Measurements from ENCODE around the gene DUS4L. TPM values are rescaled to one million over a fixed set of nuclear protein-coding genes. Genes with fewer than 3 reads are reported as not detected.

DUS4L gene
- total RNA-seq, 2 donors from 2014 or later: 5.4 to 6.6 TPM

- intact Hi-C loops (cut with DNase I): no loop called here
Measured at GRCh38 chr7:107606303-107606702, 42.5 kb downstream of the DUS4L start.

DNA sequence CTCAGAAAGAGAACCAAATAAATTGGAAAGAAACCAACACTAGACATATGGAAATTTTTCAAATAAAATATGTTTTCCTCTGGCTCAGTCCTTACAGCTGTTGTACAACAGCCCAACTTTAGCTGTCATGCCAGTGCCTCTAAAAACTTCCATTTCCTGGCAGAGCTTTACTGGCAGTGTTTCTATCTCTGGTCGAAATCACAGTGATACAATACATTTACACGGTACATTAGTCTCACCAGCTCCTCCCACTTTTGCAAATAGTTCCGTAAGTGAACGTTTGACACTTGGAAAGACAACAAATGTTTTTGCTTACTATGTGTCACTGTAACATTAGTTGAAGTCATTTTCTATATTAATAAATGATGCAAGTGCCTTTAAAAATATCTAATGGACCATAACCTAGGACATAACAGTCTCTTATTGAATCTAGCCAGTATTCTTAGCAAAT lies 46.1 kb downstream of the DUS4L start:
- no peak for DNase-seq (ENCODE audit: low spot score)
- intact Hi-C loops (cut with DNase I): loop anchor here in 1 of 2 donors (10.0 kb wide), 1 partner anchor 275 kb away; no protein-coding TSS in a partner anchor

More at GRCh38 chr7:107606303-107606702, 42.5 kb downstream of the DUS4L start:
- DNase-seq (ENCODE audit: low spot score): no peak

GRCh38 chr7:107610323-107610722 lies 46.6 kb downstream of the DUS4L start:
- no peak for DNase-seq (ENCODE audit: low spot score)
- intact Hi-C loops (cut with DNase I): loop anchor here in 1 of 2 donors (10.0 kb wide), 1 partner anchor 274 kb away; no protein-coding TSS in a partner anchor

- intact Hi-C loops (cut with DNase I): loop anchor here in 1 of 2 donors (10.0 kb wide), 1 partner anchor 271 kb away; no protein-coding TSS in a partner anchor
- DNase-seq (ENCODE audit: low spot score): no peak
Measured at GRCh38 chr7:107613439-107613838, 49.7 kb downstream of the DUS4L start.

DNA sequence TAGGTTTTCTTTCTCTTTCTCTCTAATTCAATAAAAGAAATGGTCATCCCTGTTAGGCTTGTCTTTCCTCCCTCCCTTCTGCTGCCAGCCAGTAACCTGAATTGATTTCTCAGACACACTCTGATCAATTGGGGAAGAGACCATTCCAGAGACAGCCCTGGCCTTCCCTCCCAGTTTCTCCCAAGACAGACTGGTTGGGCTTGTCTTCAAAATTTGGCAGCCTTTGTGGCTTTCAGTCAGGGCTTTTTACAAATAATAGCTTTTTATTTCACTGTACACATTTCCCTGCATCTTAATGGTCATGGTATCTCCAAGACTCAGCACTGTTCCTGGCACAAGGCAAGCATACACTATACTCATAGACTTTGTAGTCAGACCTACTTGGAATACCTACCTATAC lies 50.2 kb downstream of the DUS4L start:
- intact Hi-C loops (cut with DNase I): loop anchor here in 1 of 2 donors (10.0 kb wide), 1 partner anchor 271 kb away; no protein-coding TSS in a partner anchor
- DNase-seq (ENCODE audit: low spot score): no peak

- no peak for DNase-seq (ENCODE audit: low spot score)
- intact Hi-C loops (cut with DNase I): loop anchor here in 1 of 2 donors (10.0 kb wide), 1 partner anchor 270 kb away; no protein-coding TSS in a partner anchor
Measured at GRCh38 chr7:107614425-107614824, 50.7 kb downstream of the DUS4L start.

GRCh38 chr7:107615910-107616680 lies 52.3 kb downstream of the DUS4L start:
- intact Hi-C loops (cut with DNase I): loop anchor here in 1 of 2 donors (10.0 kb wide), 1 partner anchor 269 kb away; no protein-coding TSS in a partner anchor

DNA sequence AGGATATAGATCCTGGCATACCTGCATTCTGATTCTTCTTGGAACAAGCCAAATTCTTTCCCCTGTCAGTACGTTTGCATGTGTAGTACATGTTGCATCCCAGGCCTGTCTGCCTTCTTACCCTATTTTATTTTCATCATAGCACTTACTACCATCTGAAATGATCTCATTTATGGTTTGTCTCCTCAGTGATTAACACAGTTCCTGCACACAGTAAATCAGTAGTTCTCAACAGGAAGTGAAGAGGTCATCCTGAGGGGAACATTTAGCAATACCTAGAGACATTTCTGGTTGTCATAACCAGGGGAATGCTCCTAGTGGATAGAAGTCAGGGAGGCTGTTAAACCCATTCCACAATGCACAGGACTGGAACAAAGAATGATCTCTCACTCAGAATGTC lies 58.7 kb downstream of the DUS4L start:
- no peak for DNase-seq (ENCODE audit: low spot score)
- intact Hi-C loops (cut with DNase I): no loop called here

More at GRCh38 chr7:107615910-107616680, 52.3 kb downstream of the DUS4L start:
- no peak for DNase-seq (ENCODE audit: low spot score)

DNA sequence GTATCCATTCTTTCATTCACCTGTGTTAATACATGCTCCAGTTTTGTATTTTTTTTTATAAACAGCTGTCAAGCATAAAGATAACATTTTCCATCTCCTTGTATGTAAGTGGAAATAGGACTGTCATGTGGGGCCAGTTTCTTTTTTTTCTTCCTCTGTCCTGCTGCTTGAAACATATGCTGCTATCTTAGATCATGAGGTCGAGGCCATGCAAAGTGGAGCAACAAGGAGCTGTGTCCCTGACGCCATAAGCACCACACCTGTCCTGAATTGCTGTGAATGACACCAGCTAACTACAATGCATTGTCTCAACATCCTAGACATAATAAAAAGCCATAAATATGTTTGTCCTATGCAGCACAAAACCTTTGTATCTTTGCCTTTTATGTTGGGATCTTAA lies 59.1 kb downstream of the DUS4L start:
- DNase-seq (ENCODE audit: low spot score): no peak
- intact Hi-C loops (cut with DNase I): no loop called here

DNA sequence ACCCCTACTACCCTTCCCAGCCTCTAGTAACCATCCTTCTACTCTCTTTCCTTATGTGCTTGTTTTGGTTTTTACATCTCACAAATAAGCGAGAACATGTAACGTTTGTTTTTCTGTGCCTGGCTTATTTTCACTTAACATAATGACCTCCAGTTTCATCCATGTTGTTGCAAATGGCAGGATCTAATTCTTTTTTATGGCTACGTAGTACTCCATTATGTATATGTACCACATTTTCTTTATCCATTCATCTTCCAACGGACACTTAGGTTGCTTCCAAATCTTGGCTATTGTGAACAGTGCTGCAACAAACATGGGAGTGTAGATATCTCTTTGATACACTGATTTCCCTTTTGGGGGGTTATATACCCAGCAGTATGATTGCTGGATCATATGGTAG lies 63.2 kb downstream of the DUS4L start:
- DNase-seq (ENCODE audit: low spot score): no peak
- intact Hi-C loops (cut with DNase I): no loop called here

Other genes with a start within 250 kb of the DUS4L start
- gene GPR22, start 93.9 kb upstream of the DUS4L start, total RNA-seq: not detected
- gene COG5, start 51 bp upstream of the DUS4L start, total RNA-seq: 10 to 100 TPM; 41.8 to 50.2 TPM
- 100 to 1,000 TPM in 1 of 2 donors, 10 to 100 TPM in 1; 60.8 to 108 TPM for gene BCAP29, start 16.3 kb downstream of the DUS4L start, total RNA-seq
- under 1 TPM; 0.57 to 0.60 TPM for gene SLC26A4, start 96.9 kb downstream of the DUS4L start, total RNA-seq
- 10 to 100 TPM; 18.6 to 20.7 TPM for gene CBLL1, start 180.2 kb downstream of the DUS4L start, total RNA-seq
- gene SLC26A3, start 239.3 kb downstream of the DUS4L start, total RNA-seq: not detected